Natural killer cell (primary cell): ENCODE data around the gene PDGFRA. TPM values are rescaled to one million over a fixed set of nuclear protein-coding genes. Genes with fewer than 3 reads are reported as not detected.

Source experiments
- total RNA-seq, 4 donors: library from RNA; stranded (reverse); fragments of 120-200 nt in 1 of 4; gene quantifications; one replicate each; pipeline versions ENCODE4 v1.2.3 to v1.2.4, GENCODE V29; 2013 to 2022

Gene PDGFRA
- total RNA-seq, 3 donors from 2014 or later (not counting 1 experiment from before 2014, with no cell fraction given), result 0.05 TPM; not detected in 2

Other genes with a start within 250 kb of the PDGFRA start
- 10 to 100 TPM; 62.0 to 85.0 (median 79.7) TPM for gene CHIC2, start 164.7 kb upstream of the PDGFRA start, total RNA-seq
- gene GSX2, start 129.1 kb upstream of the PDGFRA start, total RNA-seq, result not detected